Spleen (tissue), 11 donors: ENCODE measurements around the gene SLC20A1. TPM values are rescaled to one million over a fixed set of nuclear protein-coding genes. Genes with fewer than 3 reads are reported as not detected.

Source experiments
- DNase-seq: peaks from one replicate; pipeline ENCODE4 v3.0.0-alpha.2; 2020
- H3K27ac ChIP-seq, 8 donors: fragments of 200-600 bp; sonication (generic) in 7 of 8; 1 replicate in 4 of 8; 2 replicates in 4 of 8; pipeline versions ENCODE4 v1.5.0 to v1.8.0; 2016 to 2021; ENCODE audit warnings: inconsistent platforms in 4 of 8, mild to moderate bottlenecking in 4 of 8, moderate library complexity in 1 of 8
- H3K27me3 ChIP-seq, 7 donors: fragments of 200-600 bp; sonication (generic) in 6 of 7; replicated peaks in 1 of 7; 1 replicate in 4 of 7; 2 replicates in 3 of 7; pipeline versions ENCODE4 v1.5.0 to v1.8.0; 2016 to 2021; ENCODE audit warnings: inconsistent platforms in 3 of 7, mild to moderate bottlenecking in 1 of 7
- H3K36me3 ChIP-seq, 6 donors: fragments of 200-600 bp; sonication (generic) in 5 of 6; 1 replicate in 4 of 6; 2 replicates in 2 of 6; pipeline versions ENCODE4 v1.5.0 to v1.8.0; 2016 to 2021; ENCODE audit warnings: inconsistent platforms in 2 of 6
- H3K4me1 ChIP-seq, 6 donors: fragments of 200-600 bp; sonication (generic) in 5 of 6; 1 replicate in 3 of 6; 2 replicates in 3 of 6; pipeline versions ENCODE4 v1.5.0 to v1.8.0; 2016 to 2021; ENCODE audit warnings: inconsistent platforms in 3 of 6
- H3K4me3 ChIP-seq, 8 donors: fragments of 200-600 bp; sonication (generic) in 7 of 8; 1 replicate in 4 of 8; 2 replicates in 4 of 8; pipeline versions ENCODE4 v1.5.0 to v1.8.0; 2016 to 2021; ENCODE audit warnings: inconsistent platforms in 4 of 8, mild to moderate bottlenecking in 4 of 8, moderate library complexity in 2 of 8
- H3K9me3 ChIP-seq, 8 donors: fragments of 200-600 bp; sonication (generic) in 7 of 8; 1 replicate in 4 of 8; 2 replicates in 4 of 8; pipeline versions ENCODE4 v1.5.0 to v1.8.0; 2016 to 2021; ENCODE audit warnings: inconsistent platforms in 4 of 8
- CTCF ChIP-seq, 11 experiments: fragments of 200-600 bp in 7 of 11; fragments of 450-650 bp in 4 of 11; sonication (generic) in 4 of 11; IDR thresholded peaks in 8 of 11; conservative IDR thresholded peaks in 3 of 11; 1 replicate in 7 of 11; 2 replicates in 4 of 11; pipeline versions ENCODE4 v1.4.0 to v1.8.0; 2016 to 2021; ENCODE audit warnings: antibody characterized with exemption in 11 of 11, inconsistent platforms in 4 of 11, mild to moderate bottlenecking in 1 of 11
- POLR2A ChIP-seq, 3 donors: fragments of 450-650 bp; IDR thresholded peaks; one replicate each; pipeline ENCODE4 v1.5.1; 2017; ENCODE audit warnings: antibody characterized with exemption in 3 of 3, mild to moderate bottlenecking in 1 of 3
- POLR2AphosphoS5 ChIP-seq, 3 donors: sonication (generic); formaldehyde crosslinking; IDR thresholded peaks; one replicate each; pipeline ENCODE4 v1.5.1; 2017; ENCODE audit warnings: antibody characterized with exemption in 3 of 3
- WGBS, 5 donors: extraction: QIAGEN DNeasy Blood & Tissue Kit in 3 of 5; methylation state at CpG; one replicate each; pipeline versions ENCODE4 v1.1.5 to v1.1.7; 2013 to 2018; 5-methylcytosine and 5-hydroxymethylcytosine counted together
- intact Hi-C: fragments of 100-400 bp; cut with DNase I; formaldehyde crosslinking; loops from one replicate; pipeline ENCODE4 v1.15.0; 2023; ENCODE audit warnings: low total_unique reads
- polyA plus RNA-seq, 3 donors: library from polyadenylated mRNA; stranded (reverse); fragments of 200-250 nt; gene quantifications; one replicate each; pipeline ENCODE4 v1.2.1, GENCODE V29; 2013
- total RNA-seq, 7 donors: library from RNA; depleted of rRNA in 3 of 7; stranded (reverse); fragments of >200 nt in 3 of 7; fragmentation: NEBNext Ultra II Directional in 4 of 7; extraction: Animal tissue kit (Norgen Biotek cat#: 25700) in 4 of 7; gene quantifications; one replicate each; pipeline versions ENCODE4 v1.1.0 to v1.2.1, GENCODE V29; 2016 to 2021
- donor health status: healthy with polysubstance abuse.
- donor health status: DM: no; HTN: no; CAD: no; lungs with moderate emphysema.
- donor health status: DM: no; HTN: no; CAD: no.
- donor health status: Bipolar disorder and iron deficiency.
- donor health status: healthy.
- donor health status: DM: no; HTN: no; CAD: no.
- donor health status: DM: yes; HTN: yes; CAD: no.

Gene SLC20A1
- total and polyA plus RNA-seq, 10 donors: 15.4 to 83.6 (median 57.6) TPM

GRCh38 chr2:112683550-112684414 lies 38.0 kb downstream of the SLC20A1 start:
- H3K27me3 ChIP-seq: no peaks in the 10 kb centered on the region
- DNase-seq: no peak
- H3K27ac ChIP-seq: peak overlapping the region in 1 of 8 donors; percentile 1
- H3K36me3 ChIP-seq: no peaks in the 10 kb centered on the region
- no peak overlapping the region for H3K4me3 ChIP-seq
- WGBS, 5 donors: 71 to 82% (median 74%) methylated on average over 12 of the region's 12 CpGs
- no peaks in the 10 kb centered on the region for H3K9me3 ChIP-seq
- no peak for TF ChIP-seq POLR2AphosphoS5 (IDR thresholded peaks at IDR 0.05)
- TF ChIP-seq CTCF (IDR thresholded peaks at IDR 0.05 in 8 of 11, conservative IDR thresholded peaks at IDR 0.05 in 3 of 11): no peak
- TF ChIP-seq POLR2A (IDR thresholded peaks at IDR 0.05): no peak
- peaks cover 7 to 60% (median 17%) of the 10 kb centered on the region in 6 donors for H3K4me1 ChIP-seq
- intact Hi-C loops: no loop called here

- DNase-seq: no peak
- peaks cover 7 to 61% (median 17%) of the 10 kb centered on the region in 6 donors for H3K4me1 ChIP-seq
- H3K9me3 ChIP-seq: no peaks in the 10 kb centered on the region
- H3K27ac ChIP-seq: no peak overlapping the region
- no peak for TF ChIP-seq CTCF (IDR thresholded peaks at IDR 0.05 in 8 of 11, conservative IDR thresholded peaks at IDR 0.05 in 3 of 11)
- no peak for TF ChIP-seq POLR2AphosphoS5 (IDR thresholded peaks at IDR 0.05)
- no peak for TF ChIP-seq POLR2A (IDR thresholded peaks at IDR 0.05)
- no peaks in the 10 kb centered on the region for H3K36me3 ChIP-seq
- H3K4me3 ChIP-seq: no peak overlapping the region
- WGBS, 5 donors: 67 to 79% (median 73%) methylated on average over 3 of the region's 3 CpGs
- intact Hi-C loops: no loop called here
- H3K27me3 ChIP-seq: no peaks in the 10 kb centered on the region
These were observed 38.7 kb downstream of the SLC20A1 start for GRCh38 chr2:112684415-112684775.

DNA sequence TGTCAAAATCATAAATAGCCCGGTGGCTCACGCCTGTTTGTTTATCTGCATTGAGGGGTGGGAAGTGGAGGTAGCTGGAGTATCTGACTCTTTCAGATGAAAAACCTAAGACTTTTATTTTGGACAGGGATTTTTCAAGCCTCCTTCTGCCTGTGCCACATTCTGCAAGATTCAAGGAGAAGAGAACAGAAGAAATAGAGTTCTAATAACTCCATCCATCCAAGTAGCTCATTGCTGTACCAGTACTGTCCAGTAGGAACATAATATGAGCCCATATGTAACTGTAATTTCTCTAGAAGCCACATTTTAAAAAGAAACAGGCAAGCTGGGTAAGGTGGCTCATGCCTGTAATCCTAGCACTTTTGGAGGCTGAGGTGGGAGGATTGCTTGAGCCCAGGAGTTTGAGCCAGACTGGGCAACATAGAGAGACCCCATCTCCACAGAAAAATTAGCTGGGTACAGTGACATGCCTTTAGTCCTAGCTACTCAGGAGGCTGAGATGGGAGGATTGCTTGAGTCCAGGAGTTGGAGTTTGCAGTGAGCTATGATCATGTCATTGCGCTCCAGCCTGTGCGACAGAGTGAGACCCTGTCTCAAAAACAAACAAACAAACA lies 39.6 kb downstream of the SLC20A1 start:
- Histone ChIP-seq H3K36me3 (no peaks in the 10 kb centered on the region), H3K27ac (no peak overlapping the region), H3K27me3 (no peaks in the 10 kb centered on the region), H3K9me3 (no peaks in the 10 kb centered on the region), H3K4me3 (no peak overlapping the region), H3K4me1 (peaks cover 7 to 65% (median 19%) of the 10 kb centered on the region in 6 donors)
- WGBS, 5 donors: 85 to 92% (median 87%) methylated on average over 4 of the region's 4 CpGs
- intact Hi-C loops: no loop called here
- DNase-seq: no peak
- TF ChIP-seq POLR2AphosphoS5 (IDR thresholded peaks at IDR 0.05) (no peak), CTCF (IDR thresholded peaks at IDR 0.05 in 8 of 11, conservative IDR thresholded peaks at IDR 0.05 in 3 of 11) (peak in 1 of 11 experiments; percentile 11)
